Testis (tissue), 3 donors: ENCODE measurements around the gene OSBPL8. TPM values are rescaled to one million over a fixed set of nuclear protein-coding genes. Genes with fewer than 3 reads are reported as not detected.
"Not testable (repeated sequence)": the region's sequence is repeated elsewhere in the genome, so short reads cannot be mapped to it uniquely, and the experiment has no call there.

Experiments
- DNase-seq: peaks from one replicate; pipeline ENCODE4 v3.0.0-alpha.2; 2019
- H3K27ac ChIP-seq, 2 donors: fragments of 200-600 bp; sonication (generic); one replicate each; pipeline ENCODE4 v1.5.1; 2019
- H3K27me3 ChIP-seq: fragments of 200-600 bp; sonication (generic); one replicate; pipeline ENCODE4 v1.5.1; 2019
- H3K36me3 ChIP-seq: fragments of 200-600 bp; sonication (generic); one replicate; pipeline ENCODE4 v1.5.1; 2017; ENCODE audit warnings: low read depth; ENCODE audit errors: missing control alignments
- H3K4me1 ChIP-seq: fragments of 200-600 bp; sonication (generic); one replicate; pipeline ENCODE4 v1.5.1; 2019
- H3K4me3 ChIP-seq, 2 donors: fragments of 200-600 bp; sonication (generic); one replicate each; pipeline ENCODE4 v1.5.1; 2017 to 2019
- H3K9me3 ChIP-seq: fragments of 200-600 bp; sonication (generic); one replicate; pipeline ENCODE4 v1.5.1; 2017
- CTCF ChIP-seq, 3 experiments: fragments of 450-650 bp in 2 of 3; fragments of 200-600 bp in 1 of 3; sonication (generic) in 1 of 3; IDR thresholded peaks; one replicate each; pipeline ENCODE4 v1.5.1; 2016 to 2019; ENCODE audit warnings: antibody characterized with exemption in 3 of 3, mild to moderate bottlenecking in 2 of 3, moderate library complexity in 1 of 3
- POLR2A ChIP-seq: fragments of 450-650 bp; IDR thresholded peaks from one replicate; pipeline ENCODE4 v1.6.1; 2017; ENCODE audit warnings: antibody characterized with exemption, mild to moderate bottlenecking, moderate library complexity
- WGBS, 2 donors: methylation state at CpG; one replicate each; pipeline ENCODE4 v1.1.5; 2018; 5-methylcytosine and 5-hydroxymethylcytosine counted together
- intact Hi-C: fragments of 100-400 bp; cut with DNase I; formaldehyde crosslinking; loops from one replicate; pipeline ENCODE4 v1.15.1; 2023; ENCODE audit warnings: low total_unique reads
- polyA plus RNA-seq: library from polyadenylated mRNA; stranded (reverse); fragments of 350-450 nt; fragmentation: Illumina TruSeq; extraction: RNeasy Lipid Tissue Mini Kit (QIAGEN cat#74804); gene quantifications from one replicate; pipeline ENCODE4 v1.2.3, GENCODE V29; 2014; ENCODE audit warnings: low read depth, low replicate concordance; ENCODE audit not compliant: insufficient read depth
- total RNA-seq, 2 donors: library from RNA; depleted of rRNA; stranded (reverse); fragments of >200 nt; gene quantifications; one replicate each; pipeline ENCODE4 v1.2.3, GENCODE V29; 2016

The OSBPL8 gene
- total and polyA plus RNA-seq, 3 donors from 2014 or later = 19.1 to 77.5 (median 64.3) TPM

GRCh38 chr12:76375470-76375869 is 184.1 kb downstream of the OSBPL8 start:
- Histone ChIP-seq H3K27ac (no peak overlapping the region), H3K9me3 (no peaks in the 10 kb centered on the region), H3K27me3 (no peaks in the 10 kb centered on the region), H3K4me1 (no peaks in the 10 kb centered on the region), H3K36me3 (no peaks in the 10 kb centered on the region), H3K4me3 (no peak overlapping the region)
- intact Hi-C loops = no loop called here
- no peak for DNase-seq
- no peak for TF ChIP-seq POLR2A
- no peak for TF ChIP-seq CTCF (IDR thresholded peaks at IDR 0.05)
- WGBS, 2 donors = 94 to 100% methylated on average over 1 of the region's 1 CpG

GRCh38 chr12:76374386-76375020 is 185.1 kb downstream of the OSBPL8 start:
- no peak for DNase-seq
- intact Hi-C loops = no loop called here
- Histone ChIP-seq H3K27ac (no peak overlapping the region), H3K4me1 (no peaks in the 10 kb centered on the region), H3K4me3 (no peak overlapping the region), H3K36me3 (no peaks in the 10 kb centered on the region), H3K9me3 (no peaks in the 10 kb centered on the region), H3K27me3 (no peaks in the 10 kb centered on the region)
- WGBS, 2 donors = 85 to 100% methylated on average over 1 of the region's 1 CpG
- TF ChIP-seq POLR2A = no peak
- no peak for TF ChIP-seq CTCF (IDR thresholded peaks at IDR 0.05)

- H3K9me3 ChIP-seq = no peaks in the 10 kb centered on the region
- H3K36me3 ChIP-seq = no peaks in the 10 kb centered on the region
- H3K4me1 ChIP-seq = no peaks in the 10 kb centered on the region
- intact Hi-C loops = no loop called here
- no peak overlapping the region for H3K27ac ChIP-seq
- WGBS, 2 donors = 100% methylated on average over 1 of the region's 1 CpG
- no peaks in the 10 kb centered on the region for H3K27me3 ChIP-seq
- TF ChIP-seq POLR2A (no peak), CTCF (IDR thresholded peaks at IDR 0.05) (no peak)
- no peak for DNase-seq
- no peak overlapping the region for H3K4me3 ChIP-seq
Observed at GRCh38 chr12:76368230-76368629, 191.3 kb downstream of the OSBPL8 start.

- H3K9me3 ChIP-seq = no peaks in the 10 kb centered on the region
- H3K36me3 ChIP-seq = no peaks in the 10 kb centered on the region
- H3K27ac ChIP-seq = no peak overlapping the region
- H3K4me1 ChIP-seq = no peaks in the 10 kb centered on the region
- TF ChIP-seq CTCF (IDR thresholded peaks at IDR 0.05) (no peak), POLR2A (no peak)
- 97 to 100% methylated on average over 1 of the region's 1 CpG for WGBS, 2 donors
- no peak overlapping the region for H3K4me3 ChIP-seq
- no peak for DNase-seq
- H3K27me3 ChIP-seq = no peaks in the 10 kb centered on the region
- intact Hi-C loops = no loop called here
Observed at GRCh38 chr12:76366163-76366562, 193.4 kb downstream of the OSBPL8 start.

- H3K4me3 ChIP-seq, H3K9me3 ChIP-seq, H3K4me1 ChIP-seq, intact Hi-C loops, H3K36me3 ChIP-seq, H3K27ac ChIP-seq, H3K27me3 ChIP-seq, DNase-seq: not testable (repeated sequence)
- 90 to 96% methylated on average over 5 of the region's 5 CpGs for WGBS, 2 donors
Observed at GRCh38 chr12:76364131-76364530, 195.4 kb downstream of the OSBPL8 start.
